Stimulated activated CD8-positive, alpha-beta memory T cell treated with anti-CD3 and anti-CD28 coated beads, Interleukin-15, amount 100 ng/mL, for 1 hour (primary cell): ENCODE data around the gene TSPAN12.
"Not testable (repeated sequence)": the region's sequence is repeated elsewhere in the genome, so short reads cannot be mapped to it uniquely, and the experiment has no call there.

ENCODE experiments used
- DNase-seq: peaks from one replicate; pipeline ENCODE4 v3.0.0-alpha.2; 2020; ENCODE audit warnings: low read depth

The TSPAN12 gene

DNA sequence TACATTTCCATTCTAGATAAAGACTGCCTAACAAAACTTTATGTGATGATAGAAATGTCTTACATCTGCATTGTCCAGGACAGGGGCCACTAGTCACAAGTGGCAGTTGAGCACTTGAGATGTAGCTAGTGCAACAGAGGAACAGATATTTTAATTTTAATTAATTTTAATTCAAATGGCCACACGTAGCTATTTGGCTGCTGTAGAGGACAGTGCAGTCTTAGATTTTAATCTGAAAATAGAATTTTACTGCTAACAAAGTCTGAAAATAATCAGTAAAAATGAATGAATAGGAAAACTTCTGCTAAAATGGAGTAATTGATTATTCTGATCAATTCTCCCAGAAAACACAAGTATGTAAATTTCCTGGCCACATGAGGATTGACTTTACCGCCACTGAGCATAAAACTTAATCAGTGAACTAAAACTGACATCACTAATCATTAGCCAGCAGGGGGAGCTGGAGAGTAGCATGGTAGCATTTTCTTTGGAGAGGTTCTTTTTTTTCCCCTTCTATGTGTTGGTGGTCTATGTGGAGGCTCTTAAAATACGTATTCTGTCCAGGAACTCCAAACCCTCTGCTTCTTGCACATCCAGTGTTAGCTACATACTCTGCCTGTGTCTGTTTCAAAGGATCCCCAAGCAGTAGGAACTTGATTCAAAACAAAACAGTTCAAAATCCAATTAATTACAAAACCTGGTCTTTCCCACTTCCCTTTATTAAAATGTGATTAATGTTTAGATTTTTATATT lies 52.1 kb downstream of the TSPAN12 start:
- peak; percentile 27 for DNase-seq

GRCh38 chr7:120802751-120803150 lies 55.2 kb downstream of the TSPAN12 start:
- no peak for DNase-seq

- DNase-seq = no peak
Observed at GRCh38 chr7:120799813-120800475, 58.0 kb downstream of the TSPAN12 start.

- DNase-seq = no peak
Observed at GRCh38 chr7:120799147-120799546, 58.8 kb downstream of the TSPAN12 start.

DNA sequence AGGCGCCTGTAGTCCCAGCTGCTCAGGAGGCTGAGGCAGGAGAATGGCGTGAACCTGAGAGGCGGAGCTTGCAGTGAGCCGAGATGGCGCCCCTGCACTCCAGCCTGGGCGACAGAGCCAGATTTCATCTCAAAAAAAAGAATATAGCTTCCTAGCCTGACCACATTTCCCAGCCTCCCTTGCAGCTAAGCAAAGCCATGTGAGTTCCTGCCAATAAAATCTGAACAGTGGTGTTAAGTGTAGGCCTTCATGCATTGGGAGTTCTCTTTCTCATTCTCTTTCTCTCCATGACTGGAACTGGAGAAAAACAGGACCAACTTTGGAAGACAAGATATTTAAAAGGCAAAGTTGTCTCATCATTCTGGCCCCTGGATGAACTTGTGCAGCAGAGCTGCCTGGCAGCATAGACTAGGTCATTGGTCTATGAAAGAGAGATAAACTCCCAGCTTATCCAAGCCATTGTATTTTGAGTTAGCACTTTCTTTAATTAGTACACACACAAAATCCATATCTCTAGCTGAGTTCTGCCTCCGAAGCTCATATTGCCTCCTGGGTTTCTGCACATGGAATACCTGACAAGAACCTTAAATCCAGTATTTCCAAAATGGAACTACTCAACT lies 60.8 kb downstream of the TSPAN12 start:
- no peak for DNase-seq

DNA sequence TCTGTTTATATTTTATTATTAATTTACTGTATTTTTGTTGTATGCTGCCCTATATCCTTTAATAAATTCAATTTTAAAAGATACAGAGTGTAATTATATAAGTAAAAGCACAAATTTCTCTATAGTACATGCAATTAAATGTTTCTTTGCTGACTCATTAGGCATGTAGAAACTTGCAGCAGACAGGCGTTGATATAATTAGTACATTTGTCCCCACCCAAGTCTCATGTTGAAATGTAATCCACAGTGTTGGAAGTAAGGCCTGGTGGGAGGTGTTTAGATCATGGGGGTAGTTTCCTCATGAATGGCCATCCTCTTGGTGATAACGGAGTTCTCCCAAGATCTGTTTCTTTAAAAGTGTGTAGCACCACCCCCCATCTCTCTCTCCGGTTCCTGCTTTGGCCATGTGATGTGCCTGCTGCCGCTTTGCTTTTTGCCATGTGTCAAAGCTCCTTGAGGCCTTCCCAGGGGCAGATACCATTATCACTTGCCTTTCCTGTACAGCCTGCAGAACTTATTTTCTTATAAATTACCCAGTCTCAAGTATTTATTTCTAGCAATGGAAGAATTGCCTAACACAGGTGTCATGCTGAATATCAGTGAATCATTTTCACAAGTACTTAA lies 63.7 kb downstream of the TSPAN12 start:
- DNase-seq = no peak

DNA sequence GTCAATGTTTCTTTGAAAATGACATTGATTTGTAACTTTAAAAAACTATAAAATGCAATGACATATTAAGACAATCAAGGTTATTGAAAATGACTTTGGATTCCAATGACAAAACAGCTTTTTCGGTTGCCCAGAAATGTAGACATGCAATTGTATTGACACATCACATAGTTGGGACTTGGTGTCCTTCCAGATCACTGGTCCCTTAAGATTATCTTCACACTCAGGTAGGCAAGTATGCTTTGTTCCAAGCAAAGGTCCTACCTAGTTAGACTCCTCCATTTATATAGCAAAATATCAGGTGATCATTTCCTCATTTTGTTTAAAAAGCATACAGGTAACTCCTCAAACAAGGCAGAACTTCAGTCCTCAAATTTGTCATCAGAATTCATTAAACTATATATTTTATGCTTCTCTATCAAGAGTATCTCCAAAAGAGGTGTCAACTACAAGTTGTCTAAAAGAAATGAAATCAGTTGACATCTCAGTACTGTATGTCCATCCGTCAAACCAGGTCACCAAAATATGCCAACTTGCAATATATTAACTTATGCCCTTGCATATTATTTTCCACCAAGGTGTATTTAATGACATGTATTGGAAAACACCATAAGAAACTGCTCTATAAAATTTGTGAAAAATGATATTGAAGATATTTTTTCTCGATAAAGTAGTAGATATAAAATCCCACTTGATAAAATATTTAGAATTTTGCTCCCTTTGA lies 64.6 kb downstream of the TSPAN12 start:
- no peak for DNase-seq

DNA sequence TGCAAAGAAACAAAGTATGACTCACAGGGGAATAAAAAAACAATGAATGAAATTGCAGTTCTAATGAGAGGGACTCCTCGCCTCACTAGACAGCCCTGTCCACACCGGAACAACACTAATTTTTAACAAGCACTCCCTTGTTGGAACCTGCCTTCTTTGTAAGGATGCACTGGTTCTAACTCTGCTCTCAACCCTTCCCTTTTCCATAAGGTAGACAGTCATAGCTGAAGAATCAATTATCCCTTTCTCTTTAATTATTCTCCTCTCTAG lies 65.1 kb downstream of the TSPAN12 start:
- no peak for DNase-seq

- peak; percentile 18 for DNase-seq
Observed at GRCh38 chr7:120792091-120792860, 65.7 kb downstream of the TSPAN12 start.

DNA sequence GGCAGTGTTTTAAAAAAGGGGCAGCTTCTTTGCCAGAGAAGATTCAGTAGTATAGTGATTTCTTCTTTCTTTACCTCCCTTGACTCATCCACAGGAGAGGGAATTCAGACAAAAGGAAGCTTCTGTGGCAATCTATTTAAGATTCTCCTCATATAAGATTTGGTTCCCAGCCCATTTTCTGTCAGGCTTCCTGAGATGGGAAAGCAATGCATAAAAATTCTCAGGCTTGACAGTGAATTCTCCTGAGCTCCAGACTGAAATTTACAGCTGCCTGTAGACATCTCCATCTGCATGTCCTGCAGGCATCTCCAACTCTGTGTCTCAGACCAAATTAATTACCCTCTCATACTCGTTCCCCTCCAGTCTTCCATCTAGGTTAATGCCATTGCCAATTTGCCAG lies 72.8 kb downstream of the TSPAN12 start:
- no peak for DNase-seq

DNA sequence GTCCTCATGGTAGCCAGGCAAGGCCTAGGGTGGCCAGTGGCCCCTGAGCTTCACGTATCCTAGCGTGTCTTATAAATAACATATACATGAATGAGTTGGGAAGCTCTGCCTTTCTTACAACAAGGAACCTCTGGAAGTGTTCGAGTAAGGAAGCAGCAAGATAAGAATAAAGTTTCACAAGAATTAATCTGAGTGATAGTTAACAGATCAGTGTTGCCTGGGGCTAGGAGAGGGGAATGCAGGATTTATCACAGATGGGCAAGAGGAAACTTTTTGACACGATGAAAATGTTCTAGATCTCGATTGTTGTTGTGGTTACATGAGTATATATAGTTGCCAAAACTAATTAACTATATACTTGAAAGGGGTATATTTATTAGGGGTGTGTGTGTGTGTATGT lies 74.2 kb downstream of the TSPAN12 start:
- no peak for DNase-seq

GRCh38 chr7:120783273-120783672 lies 74.7 kb downstream of the TSPAN12 start:
- no peak for DNase-seq

DNA sequence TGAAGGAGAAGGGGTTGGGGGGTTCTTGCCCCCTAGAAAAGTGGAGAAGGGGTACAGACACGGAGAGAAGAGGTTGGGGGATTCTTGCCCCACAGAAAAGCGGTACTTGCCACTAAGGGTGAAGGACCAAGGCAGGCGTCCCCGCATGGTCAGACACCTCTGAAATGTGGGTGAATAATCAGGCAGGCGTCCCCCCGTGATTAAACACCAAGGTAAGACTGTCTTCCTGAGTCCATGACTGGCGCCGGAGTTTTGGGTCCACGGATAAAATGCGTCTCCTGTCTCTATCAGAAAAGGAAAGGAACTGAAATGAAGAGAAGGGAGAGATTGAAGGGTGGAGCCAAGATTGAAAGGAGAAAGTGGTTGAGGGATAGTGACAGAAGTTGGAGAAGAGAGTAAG lies 76.0 kb downstream of the TSPAN12 start:
- not testable (repeated sequence) for DNase-seq

- no peak for DNase-seq
Observed at GRCh38 chr7:120780938-120781337, 77.0 kb downstream of the TSPAN12 start.

- not testable (repeated sequence) for DNase-seq
Observed at GRCh38 chr7:120780451-120780850, 77.5 kb downstream of the TSPAN12 start.

DNA sequence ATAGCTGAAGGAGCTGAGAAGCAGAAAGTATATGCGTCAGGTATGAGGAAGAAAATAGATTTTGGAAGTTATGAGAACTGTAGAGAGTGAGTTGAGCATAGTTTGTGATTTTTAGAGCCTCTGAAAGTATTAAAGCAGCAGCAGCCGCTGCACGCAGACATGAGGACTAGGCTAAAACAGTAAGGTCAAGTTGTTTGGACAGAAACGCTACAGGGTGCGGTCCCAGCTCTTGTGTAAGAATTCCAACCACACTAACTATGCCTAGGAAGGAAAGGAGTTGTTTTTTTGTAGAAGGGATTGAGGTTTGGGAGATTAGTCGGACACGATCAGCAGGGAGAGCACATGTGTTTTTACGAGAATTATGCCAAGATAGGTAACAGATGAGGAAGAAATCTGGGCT lies 78.9 kb downstream of the TSPAN12 start:
- not testable (repeated sequence) for DNase-seq

DNA sequence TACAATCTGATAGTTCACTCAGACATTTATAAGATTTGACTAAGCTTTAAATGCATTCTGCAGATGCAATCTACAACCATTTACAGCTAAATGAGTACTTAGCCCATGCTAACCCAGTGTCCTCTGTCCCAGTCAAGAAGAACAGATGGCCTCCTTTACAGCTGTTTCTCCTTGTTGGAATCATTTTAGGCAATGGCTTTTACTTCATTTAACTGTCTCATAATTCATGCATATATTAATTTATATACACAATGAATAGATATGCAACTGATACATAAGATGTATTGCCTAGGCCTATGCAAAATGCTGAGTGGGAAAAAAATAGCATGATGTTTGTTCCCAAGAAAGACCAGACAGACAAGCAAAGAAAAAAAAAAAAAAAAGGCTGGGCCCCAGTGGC lies 82.2 kb downstream of the TSPAN12 start:
- no peak for DNase-seq

DNA sequence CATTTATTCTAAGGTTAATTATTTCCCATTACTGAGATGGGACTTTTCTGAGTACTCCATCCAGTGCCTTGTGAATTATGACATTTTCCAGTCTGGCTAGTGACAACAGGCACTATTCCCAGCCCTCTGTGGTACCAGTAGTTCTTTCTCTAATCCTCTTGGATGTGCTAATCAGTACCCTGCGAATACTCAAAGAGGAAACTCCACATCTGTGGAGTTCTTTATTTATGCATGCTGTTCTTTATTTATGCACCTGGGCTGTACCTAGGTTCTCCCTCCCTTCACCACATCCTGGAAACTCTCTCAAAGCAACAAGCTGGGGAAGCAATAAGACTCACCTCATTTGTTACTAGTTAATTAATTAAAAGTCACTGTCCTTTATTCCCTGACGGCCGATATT lies 83.5 kb downstream of the TSPAN12 start:
- no peak for DNase-seq

DNA sequence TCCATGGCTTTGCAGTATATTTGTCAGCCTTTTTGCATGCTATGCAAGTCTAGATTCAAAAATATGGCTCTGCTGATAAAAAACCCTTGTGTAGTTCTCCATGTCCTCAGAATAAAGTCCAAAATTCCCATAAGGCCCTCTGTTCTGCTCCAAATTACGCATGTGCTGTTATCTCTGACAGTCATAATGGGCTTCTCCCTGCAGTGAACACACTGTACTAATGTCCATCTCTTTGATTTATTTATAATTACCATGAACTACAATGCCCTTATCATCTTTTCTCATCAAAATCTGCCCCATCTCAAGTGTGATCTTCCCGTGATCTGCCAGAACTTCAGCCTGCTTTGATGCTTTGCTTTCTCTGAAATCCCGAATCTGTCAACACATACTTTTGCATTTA lies 87.7 kb downstream of the TSPAN12 start:
- no peak for DNase-seq

- DNase-seq = no peak
Observed at GRCh38 chr7:120760851-120761250, 97.1 kb downstream of the TSPAN12 start.

- DNase-seq = no peak
Observed at GRCh38 chr7:120760050-120760449, 97.9 kb downstream of the TSPAN12 start.

DNA sequence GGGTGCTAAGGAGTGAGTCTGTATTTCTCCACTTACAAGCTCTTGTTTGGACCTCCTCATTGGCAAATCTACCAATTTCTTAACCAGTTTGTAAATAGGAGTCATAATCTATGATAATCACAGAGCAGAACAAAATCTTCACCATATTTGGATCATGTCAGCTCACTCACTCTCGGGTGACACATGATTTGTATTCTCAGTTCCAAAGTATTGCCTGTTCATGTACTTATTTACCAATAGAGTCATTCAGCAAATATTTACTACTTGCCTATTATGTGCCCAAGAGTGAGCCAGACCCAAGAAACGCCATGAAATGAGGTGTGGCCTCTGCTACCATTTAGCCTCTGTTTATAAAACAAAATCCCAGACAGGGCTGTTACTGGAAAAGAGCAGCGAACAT lies 114.8 kb downstream of the TSPAN12 start:
- no peak for DNase-seq
